HCT116 (cell line): Measurements from ENCODE around the gene ARL6IP4. TPM values are rescaled to one million over a fixed set of nuclear protein-coding genes. Genes with fewer than 3 reads are reported as not detected.

ENCODE experiments used
- microRNA-seq: library from miRNA; unstranded; fragments of <30 nt; microRNA quantifications from one replicate; pipeline ENCODE4, GENCODE V29; 2016; ENCODE audit warnings: borderline number of aligned reads
- total RNA-seq: library from RNA; stranded (reverse); gene quantifications from one replicate; pipeline ENCODE4 v1.2.1, GENCODE V29; 2021; ENCODE audit not compliant: unreplicated experiment

The ARL6IP4 gene
- total RNA-seq, 1 experiment from 2014 or later, result 128 TPM

Small RNA genes within 50 kb of the gene (microRNA-seq; reads per million reads assigned to microRNA genes)
- not detected for gene MIR4304

Other genes with a start within 250 kb of the ARL6IP4 start
- gene HCAR1, start 249.8 kb upstream of the ARL6IP4 start, total RNA-seq, result not detected
- 59.1 TPM for gene DENR, start 227.9 kb upstream of the ARL6IP4 start, total RNA-seq
- gene CCDC62, start 206.1 kb upstream of the ARL6IP4 start, total RNA-seq, result 1.7 TPM
- 57.8 TPM for gene HIP1R, start 145.2 kb upstream of the ARL6IP4 start, total RNA-seq
- 55.0 TPM for gene VPS37B, start 84.6 kb upstream of the ARL6IP4 start, total RNA-seq
- gene ABCB9, start 14.2 kb upstream of the ARL6IP4 start, total RNA-seq, result 14.7 TPM
- 29.5 TPM for gene OGFOD2, start 5.4 kb upstream of the ARL6IP4 start, total RNA-seq
- 15.2 TPM for gene PITPNM2, start 170.4 kb downstream of the ARL6IP4 start, total RNA-seq